Stimulated activated CD4-positive, alpha-beta T cell treated with anti-CD3 and anti-CD28 coated beads, Interleukin-2, amount 100 ng/mL, for 4 hours (primary cell): ENCODE measurements around the gene PRKCD.
A peak's percentile ranks its signal among the peaks of the same experiment; 100 is the strongest.

Experiments
- DNase-seq: peaks from one replicate; pipeline ENCODE4 v3.0.0-alpha.2; 2020; ENCODE audit warnings: low read depth

The PRKCD gene

DNA sequence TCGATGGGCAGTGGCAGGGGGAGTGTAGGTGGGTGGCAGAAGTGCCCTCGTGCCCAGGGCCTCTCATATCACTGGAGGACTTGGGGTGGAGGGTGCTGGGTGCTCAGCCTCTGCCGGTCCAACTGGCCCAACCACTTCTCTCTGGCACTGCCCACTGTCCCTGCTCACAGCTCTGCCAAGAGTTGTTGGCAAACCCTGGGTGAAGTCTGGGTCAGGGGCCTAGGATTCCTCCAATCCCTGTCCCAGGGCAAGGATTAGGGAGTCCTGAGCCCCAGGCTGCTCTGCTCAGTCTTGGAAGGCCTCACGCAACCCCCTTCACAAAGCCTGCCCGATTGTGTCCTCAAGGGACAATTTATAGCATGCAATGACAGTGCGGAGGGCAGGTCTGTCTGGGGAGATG lies 5.2 kb upstream of the PRKCD start:
- no peak for DNase-seq

DNA sequence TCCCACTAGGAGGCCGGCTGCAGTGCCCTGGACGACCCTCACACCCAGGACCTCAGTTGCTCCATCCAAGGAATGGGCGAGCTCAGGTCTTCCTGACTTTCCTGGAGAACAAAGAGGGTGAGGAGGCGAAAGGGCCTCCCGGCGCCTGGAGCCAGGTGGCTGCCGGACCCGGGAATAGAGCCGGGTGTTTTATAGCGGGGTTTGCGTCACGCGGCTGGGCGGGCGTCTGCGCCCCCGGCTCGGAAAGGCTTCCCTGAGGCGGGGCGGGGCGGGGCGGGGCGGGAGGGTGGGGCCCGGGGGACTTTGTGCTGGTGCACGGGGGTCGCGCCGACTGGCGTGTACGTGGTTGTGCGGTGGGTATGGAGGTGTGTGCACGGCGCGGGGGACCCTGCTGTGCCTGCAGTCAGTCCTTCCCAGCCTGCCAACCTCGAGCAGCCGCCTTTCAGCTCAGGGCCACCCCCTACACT lies 4.6 kb upstream of the PRKCD start:
- no peak for DNase-seq

DNA sequence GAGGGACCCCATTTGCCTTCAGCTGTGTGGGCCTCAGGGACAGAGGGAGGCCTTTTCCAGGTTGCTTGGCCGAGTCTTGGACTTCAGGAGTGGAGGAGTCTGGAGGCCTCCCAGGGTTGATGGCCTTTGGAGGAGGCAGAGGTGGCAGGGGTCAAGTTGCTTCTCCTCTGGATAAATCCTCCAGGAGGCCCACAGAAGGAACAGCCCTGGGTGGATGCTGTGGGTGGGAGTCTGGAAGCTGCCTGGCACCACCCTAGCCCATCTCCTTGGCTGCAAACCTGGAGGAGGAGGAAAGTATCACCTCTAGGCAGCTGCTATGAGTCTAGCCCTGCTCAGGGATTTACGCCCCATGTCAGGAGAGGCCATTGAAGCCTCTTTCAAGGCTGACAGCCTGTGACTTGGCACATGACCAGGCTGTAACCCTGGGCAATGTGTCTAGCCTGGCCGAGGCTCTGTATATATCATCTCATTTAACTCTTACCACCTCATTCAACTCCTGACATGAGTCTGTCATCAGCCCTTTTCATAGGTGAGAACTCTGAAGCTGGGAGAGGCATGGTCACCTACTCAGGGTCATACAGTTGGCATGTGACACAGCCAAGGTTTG lies 2.9 kb upstream of the PRKCD start:
- no peak for DNase-seq

DNA sequence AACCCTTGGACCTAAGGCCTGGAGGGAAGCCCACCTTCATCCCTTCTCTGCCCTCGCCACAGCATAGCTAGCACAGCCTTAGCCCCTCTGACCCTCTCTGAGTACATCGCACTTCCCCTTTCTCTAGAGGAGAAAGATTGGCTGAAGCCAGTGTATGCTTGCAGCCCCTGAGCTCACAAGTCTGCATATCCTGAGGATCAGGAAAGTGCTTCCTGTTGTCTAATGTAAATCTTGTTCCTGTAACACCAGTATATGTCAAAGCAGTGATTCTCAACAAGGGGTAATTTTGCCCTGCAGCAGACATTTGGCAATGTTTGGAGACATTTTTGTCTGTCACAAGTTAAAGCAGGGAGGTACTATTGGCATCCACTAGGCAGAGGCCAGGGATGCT lies 2.2 kb upstream of the PRKCD start:
- no peak for DNase-seq

DNA sequence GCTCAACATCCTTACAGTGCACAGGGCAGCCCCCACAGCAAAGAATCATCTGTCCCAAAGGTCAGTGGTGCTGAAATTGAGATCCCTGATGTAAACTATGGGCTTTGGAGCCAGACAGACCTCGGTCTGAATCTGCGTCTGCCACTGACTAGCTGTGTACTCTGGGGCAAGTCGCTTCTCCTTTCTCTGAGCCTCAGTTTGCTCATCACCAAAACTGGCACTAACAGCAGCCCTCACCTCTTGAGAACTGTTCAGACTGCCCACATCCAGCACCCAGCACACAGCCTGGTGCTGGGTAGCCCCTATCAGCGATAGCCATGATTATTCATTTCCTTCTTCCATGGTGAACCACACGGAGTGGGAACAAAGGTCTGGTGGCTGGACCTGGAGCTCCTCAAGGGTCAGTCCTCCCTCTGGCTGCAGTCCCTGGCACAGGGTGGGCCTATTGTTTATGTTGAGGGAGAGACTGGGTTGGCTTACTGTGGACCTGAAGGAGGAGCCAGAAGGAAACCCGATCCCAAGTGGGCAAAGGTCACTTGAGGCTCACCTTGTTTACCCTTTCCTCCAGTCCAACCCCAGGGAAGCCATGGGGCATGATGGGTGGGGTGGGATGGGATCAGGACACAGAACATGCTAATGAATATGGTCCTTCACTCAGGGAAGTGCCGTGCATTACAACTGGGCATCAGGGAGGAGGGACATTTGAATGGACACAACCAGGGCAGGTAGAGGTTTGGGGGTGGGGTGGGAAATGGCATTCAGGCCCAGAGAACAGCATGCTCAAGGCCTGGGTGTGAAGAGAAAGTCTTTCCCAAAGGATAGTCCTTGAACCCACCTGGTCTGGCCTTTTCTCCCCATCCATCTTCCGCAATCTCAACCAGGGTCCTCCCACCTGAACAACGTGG lies 1.6 kb upstream of the PRKCD start:
- no peak for DNase-seq

DNA sequence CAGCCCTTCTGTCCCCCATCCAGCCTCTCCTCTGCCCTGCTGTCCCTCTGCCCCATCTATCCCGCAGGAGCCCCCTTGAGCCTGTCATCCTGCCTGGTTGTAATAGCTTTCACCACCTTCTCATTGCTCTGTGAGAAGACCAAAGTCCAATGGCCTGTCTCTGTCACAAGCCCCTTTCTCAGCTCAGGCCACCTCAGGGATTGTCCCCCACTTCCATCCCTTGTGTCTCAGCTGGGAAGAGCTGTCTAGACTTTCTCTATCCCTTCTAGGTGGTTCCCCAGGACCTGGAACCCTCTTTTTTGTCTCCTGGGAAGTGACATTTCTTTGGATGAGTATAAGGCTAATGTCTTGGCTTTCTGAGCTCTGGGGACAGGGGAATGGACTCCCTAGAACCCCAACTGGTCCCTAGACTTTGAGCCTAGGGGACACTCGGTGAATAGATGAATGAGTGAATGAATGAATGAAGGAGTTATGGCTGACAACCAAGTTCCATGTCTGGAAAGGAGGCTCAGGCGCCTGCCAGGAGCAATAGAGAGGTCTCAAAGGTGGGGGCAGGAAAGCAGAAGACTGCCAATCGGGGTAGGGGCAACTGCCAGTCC lies 849 bp upstream of the PRKCD start:
- DNase-seq, result no peak

DNA sequence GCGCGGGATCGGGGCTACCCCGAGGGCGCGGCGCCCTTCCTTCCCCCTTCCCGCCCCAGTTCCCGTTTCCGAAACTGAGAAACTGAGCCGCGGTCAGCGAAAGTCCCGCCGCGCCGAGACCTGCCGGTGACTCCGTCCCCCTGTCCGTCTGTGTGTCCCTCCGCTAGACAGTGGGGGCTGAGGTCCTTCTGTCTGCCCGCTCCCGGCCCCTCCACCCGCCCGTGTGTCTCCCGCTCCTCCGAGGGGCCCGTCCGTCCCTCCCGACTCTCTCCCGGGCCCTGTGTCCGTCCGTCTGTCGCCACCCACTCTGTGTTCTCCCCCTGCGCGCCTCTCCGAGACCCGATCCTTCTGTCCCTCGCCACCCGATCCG lies 426 bp downstream of the PRKCD start:
- no peak for DNase-seq

DNA sequence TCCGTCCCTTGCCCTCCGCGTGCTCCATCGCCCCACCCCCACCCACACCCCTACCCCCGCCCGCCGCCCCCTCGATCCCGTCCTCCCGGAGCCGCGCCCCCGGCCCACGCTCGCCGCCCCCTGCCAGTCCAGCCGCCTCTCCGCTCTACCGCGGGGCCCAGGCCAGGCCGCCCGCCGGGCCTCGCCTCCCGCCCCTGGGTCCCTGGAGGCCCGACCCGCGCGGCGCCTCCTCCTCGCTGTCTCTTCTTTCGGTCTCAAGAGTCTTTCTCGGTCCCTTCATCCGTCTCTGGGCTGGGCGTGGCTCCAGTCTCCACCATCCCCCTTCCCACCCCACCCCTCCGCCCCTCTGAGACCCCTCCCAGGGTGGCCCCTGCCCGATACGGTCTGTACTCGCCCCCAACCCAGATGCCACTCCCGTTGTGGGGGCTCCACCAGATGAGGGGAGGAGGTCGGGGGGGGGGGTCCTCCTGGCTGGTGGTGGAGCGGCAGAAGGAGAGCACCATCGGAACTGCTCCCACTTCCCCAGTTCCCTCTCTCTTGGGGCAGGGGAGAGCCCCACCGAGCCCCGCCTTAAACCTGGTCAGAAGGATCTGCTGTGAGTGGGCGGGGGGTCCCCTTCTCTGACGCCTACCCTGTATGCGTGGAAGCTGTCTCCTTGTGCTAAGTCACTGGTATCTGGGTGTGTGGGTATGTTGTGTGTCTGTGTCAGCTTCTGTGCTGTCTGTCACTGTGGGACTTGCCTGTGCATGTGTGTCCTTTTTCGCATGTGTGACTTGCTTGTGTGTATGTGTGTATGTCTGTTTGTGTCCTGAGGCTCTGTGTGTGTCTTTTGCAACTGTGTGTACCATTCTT lies 1.0 kb downstream of the PRKCD start:
- peak; percentile 55 for DNase-seq

DNA sequence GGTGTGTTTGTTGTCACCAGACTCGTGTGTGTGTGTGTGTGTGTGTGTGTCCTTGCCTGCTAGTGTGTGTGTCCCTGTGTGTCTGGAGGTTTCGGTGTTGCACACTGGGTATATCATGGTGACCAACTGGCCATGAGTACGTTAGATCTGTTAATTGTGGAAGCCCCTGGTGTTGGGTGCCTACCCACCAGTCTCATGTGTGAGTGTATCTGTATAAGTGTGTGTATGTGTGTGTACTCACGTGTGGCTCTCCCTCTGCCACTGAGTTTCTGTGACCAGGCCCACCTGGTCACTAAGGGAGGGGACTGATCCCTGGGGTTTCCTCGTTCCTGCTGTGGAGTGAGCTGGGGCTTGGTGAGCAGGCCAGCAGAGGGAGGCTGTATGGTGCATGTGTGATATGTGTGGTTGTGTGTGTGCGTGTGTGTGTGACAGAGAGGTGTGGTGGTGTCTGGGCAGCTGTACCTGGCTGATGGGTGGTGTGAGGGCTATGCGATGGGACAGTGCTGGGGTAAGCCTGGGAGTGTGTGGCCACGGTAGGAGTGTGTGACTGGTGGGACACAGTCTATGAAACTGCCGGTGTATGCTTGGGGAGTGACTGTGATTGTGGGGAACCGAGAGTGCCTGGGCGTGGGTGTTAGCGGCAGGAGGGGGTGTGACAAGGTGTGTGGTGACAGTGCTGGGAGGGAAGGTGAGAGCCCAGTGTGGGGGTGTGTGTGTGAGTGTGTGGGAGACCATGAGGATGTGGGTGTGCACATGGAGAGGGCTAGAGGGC lies 1.8 kb downstream of the PRKCD start:
- peak; percentile 71 for DNase-seq

DNA sequence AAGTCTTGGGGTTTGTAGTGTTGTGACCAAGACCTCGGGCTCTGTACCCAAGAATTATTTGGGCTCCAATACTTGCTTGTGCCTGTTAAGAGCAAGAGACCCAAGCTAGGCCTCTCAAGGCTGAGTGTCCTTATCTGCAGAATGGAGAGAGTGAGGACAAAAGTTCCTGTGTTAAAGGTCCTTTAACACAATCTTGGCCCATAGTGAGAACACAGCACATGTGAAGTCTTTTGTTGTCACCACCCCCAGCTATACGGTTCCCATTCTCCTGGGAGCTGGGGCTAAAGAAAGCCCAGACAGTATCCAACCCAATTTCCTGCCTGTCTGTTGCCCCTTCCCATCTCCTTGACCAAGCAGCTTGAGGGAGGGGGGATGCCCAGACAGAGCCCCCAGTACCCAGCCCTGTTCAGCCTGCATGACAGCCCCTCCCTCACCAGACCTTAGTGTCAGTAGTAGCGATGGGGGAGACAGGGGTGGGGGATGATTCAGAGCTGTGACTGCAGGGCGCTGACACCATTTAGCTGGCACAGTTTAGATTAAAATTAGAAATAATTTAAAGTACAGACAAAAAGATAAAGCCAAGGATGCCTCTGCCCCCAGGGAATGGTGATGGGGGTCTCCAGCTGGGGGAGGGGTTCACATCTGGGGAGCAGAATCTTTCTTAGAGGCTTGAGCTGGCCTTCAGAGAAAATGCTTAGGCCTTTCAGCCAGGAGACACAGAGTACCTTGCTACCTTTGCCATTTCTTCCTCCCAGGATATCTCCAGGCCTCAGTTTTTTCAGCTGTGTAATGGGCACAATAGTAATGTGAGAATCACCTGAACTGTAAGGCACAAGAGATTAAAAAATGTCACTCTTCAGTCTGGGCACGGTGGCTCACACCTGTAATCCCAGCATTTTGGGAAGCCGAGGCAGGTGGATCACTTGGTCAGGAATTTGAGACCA lies 2.7 kb downstream of the PRKCD start:
- DNase-seq, result no peak

DNA sequence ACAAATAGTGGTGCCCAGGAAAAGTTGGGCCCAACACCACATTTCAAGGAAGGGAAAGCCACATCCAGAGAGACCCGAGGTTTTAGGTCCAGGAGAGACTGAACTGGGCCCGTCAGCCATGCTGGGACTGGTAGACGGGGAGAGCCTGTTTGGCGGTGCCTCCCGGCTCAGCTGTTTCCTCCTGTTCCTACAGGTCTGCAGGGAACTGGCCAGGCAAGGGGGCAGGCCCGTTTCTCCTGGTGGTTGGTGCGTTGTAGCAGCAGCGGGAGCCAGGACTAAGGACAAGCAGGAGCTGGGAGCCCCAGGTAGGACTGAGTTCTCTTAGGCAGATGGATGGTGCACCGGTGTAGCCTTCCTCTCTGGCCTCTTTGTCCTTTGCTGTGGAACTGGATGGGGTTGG lies 3.9 kb downstream of the PRKCD start:
- DNase-seq, result no peak

DNA sequence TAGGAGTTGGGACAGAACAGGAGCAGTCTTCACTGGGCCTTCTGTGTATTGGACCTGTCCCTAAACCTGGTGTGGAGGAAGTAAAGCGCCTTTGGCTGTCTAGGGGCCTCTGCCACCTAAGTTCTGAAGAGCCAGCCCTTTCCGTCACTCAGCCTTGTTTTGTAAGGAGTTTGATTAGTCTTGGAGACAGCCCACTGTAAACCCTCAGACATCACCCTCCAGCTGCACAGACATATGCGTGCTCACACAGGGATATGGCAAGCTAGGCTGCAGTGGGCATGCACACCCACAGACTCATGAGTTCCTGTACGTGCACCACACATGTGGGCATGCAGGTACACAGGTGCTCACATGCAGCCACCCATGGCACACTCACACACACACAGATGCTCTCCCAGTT lies 5.2 kb downstream of the PRKCD start:
- no peak for DNase-seq

DNA sequence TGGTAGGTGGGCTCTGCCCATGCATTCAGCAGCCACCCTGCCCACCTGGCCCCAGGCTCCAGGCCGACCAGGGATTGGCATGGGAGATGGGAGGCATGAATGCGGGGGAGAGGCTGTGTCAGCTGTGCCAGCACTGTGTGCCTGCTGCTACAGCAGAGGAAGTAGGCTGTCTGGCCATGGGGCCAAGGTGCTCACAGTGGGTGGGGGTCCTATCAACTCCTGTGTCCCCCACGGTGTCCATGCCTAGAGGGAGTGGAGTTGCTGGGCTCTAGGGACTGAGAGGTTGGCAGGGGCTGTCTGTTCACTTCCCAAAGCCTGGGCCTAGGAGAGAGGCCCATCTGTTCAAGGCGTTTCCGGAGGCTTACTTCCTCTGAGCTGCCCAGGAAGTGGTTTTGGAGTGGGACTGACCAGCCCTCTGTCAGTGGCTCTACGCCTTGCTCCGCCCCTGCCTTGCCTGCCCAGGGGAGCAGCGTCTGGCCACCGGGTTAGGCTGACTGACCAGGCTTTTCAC lies 5.8 kb downstream of the PRKCD start:
- DNase-seq, result no peak

DNA sequence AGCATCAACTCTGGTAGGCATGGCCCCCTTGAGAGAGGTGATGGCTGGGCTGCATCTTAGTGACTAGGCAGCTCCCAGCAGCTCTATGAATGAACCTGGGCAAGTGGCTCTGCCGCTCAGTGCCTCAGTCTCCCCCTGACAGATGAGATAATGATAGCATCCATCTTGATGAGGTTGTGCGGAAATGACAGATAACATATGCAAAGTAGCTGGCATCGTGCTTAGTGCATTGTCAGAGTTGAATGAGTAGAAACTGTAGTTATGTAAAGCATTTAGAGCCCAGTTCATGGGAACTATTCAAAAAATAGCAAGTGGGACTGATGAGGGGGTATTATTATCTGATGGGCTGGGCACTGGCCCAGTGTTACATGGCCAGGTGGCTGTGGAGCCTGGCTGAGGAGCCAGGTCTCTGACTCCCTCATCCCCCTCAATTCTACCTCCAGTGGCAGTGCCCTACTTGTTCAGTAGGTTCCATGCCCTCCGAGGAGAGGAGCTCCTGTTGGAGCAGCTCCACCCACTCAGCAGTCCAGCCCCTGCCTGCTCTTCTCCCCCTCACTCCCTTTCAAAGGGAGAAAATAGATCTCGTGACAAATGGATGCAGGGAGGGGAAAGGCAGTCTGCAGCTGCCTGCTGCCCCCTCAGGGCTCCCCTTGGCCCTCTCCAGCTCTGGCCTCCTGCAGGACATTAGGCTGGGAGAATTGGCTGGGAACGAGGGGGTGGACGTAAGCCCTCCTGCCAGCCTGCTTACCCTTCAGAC lies 6.6 kb downstream of the PRKCD start:
- no peak for DNase-seq

DNA sequence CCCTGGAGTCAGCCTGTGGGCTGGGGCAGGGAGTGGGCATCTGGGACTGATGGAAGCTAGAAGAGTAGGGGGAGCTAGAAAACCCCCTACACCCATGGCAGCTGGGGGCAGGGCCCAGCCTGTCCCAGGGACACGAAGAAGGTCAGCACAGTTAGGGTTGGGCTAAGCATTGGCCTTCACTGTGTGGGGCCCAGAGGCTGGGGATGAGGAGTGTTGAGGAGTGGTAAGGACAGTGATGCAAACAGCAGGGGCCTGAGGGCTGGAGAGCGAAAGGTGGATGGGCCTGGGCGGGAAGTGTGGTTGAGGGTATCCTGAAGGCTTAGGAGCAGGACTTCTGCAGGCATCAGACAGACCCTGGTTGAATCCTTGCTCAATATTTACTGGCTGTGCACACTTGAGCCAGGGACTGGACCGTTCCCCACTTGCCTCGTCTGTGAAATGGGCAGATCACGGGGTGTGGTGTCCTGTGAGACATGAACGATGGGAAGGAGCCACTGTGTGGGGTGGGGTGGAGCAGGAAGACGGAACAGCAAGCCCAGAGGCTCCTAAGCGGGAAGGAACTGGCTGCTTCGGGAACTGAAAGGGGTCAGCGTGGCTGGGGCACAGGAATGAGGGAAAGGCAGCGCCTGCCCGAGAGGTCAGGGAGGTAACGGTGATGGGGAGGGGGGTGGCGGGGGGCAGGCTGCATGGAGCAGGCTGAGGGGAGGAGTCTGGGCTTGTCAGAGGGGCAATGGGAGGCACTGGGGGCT lies 7.3 kb downstream of the PRKCD start:
- no peak for DNase-seq

DNA sequence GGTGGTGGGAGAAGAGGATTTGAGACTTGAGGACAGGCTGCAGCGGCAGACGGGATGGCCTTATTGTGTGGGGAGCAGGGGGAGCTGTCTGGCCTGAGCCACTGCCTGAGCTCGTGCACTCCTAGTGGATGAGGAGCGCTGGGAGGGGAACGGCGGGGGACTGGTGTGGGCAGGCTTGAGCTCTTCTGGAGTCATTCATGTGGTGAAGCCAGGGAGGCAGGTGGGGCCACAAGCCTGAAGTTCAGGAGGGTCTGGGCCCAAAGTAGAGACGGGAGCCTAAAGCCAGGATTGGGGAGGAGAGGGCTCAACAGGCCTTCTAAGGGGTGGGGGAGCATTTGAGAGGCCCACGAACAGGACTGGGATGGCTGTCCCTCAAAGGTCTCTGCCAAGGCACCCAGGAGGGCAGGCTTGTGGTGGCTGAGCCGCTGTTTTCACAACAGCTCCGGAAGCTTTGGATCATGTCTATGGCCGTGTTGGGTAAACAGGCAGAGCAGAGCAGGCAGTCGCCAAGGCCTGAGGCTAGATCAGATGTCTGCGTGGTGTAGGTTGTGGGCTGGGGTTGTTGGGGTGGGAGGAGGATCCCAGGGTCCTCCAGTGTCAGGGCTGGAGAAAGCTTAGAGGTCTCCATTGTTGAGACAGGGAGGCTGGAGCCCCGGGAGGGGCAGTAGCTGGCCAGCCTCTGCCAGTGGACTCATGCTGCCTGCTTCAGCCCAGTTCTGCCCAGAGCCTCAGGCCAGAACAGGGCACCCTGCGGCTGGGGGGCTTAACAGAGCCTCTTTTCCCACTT lies 8.2 kb downstream of the PRKCD start:
- no peak for DNase-seq

DNA sequence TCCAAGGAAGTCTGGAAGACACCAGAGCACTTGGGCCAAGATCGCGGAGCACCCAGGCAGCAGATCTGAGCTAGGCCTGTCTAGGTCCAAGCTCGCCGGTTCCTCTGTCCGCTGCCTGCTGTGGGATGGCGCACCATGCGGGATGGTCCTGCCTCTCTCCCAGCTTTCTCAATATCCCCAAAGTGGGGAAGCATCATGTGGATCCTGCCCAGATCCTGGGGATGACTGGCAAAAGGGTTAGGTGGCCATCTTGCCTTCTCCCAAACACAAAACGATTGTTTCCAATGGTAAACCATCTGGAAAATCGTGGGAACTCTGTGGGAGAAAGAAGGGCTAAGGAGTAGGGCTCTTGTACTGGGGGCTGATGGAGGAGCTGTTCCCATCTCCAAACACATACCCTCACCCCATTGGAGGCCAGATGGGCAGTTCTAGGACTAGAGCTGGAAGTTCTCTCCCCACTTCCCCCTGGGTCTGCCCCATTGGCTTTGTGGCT lies 8.9 kb downstream of the PRKCD start:
- DNase-seq, result no peak
